GM23338 (cell line): ENCODE data around the gene CSF2RB.
A peak's percentile ranks its signal among the peaks of the same experiment; 100 is the strongest.

Source experiments
- CREB1 ChIP-seq: fragments of 250-450 bp; sonication (Bioruptor Pico); IDR thresholded peaks from 2 replicates; pipeline ENCODE4 v1.5.0; 2020; ENCODE audit warnings: low read depth, mild to moderate bottlenecking, moderate library complexity
- ETS1 ChIP-seq: IDR thresholded peaks from 2 replicates; pipeline ENCODE4 v1.6.1; 2016; ENCODE audit warnings: antibody characterized with exemption
- EZH2 ChIP-seq: fragments of 200-600 bp; sonication (generic); IDR thresholded peaks from one replicate; pipeline ENCODE4 v1.8.0; 2017; ENCODE audit warnings: antibody characterized with exemption, mild to moderate bottlenecking, low read depth; ENCODE audit not compliant: unreplicated experiment
- EZH2phosphoT487 ChIP-seq: fragments of 200-600 bp; sonication (generic); IDR thresholded peaks from one replicate; pipeline ENCODE4 v1.8.1; 2018; ENCODE audit warnings: antibody characterized with exemption; ENCODE audit not compliant: unreplicated experiment
- JUNB ChIP-seq: IDR thresholded peaks from one replicate; pipeline ENCODE4 v1.6.1; 2016; ENCODE audit warnings: antibody characterized with exemption; ENCODE audit not compliant: unreplicated experiment
- NANOG ChIP-seq: IDR thresholded peaks from 2 replicates; pipeline ENCODE4 v1.6.1; 2016; ENCODE audit warnings: antibody characterized with exemption, borderline replicate concordance
- POLR2AphosphoS5 ChIP-seq: IDR thresholded peaks from 2 replicates; pipeline ENCODE4 v1.6.1; 2016; ENCODE audit warnings: antibody characterized with exemption, low read depth
- STAT1 ChIP-seq: IDR thresholded peaks from one replicate; pipeline ENCODE4 v1.6.1; 2016; ENCODE audit warnings: antibody characterized with exemption; ENCODE audit not compliant: unreplicated experiment
- ZNF114 ChIP-seq: fragments of 250-450 bp; sonication (Bioruptor Pico); IDR thresholded peaks from 2 replicates; pipeline ENCODE4 v1.5.0; 2020; ENCODE audit warnings: mild to moderate bottlenecking, moderate library complexity
- ZNF331 ChIP-seq: fragments of 250-450 bp; sonication (Bioruptor Pico); IDR thresholded peaks from 2 replicates; pipeline ENCODE4 v1.5.0; 2020; ENCODE audit warnings: low read depth, mild to moderate bottlenecking, moderate library complexity
- TF ChIP-seq, protein P1 (sequence below), 2 experiments: fragments of 200-600 bp in 1 of 2; sonication (generic) in 1 of 2; conservative IDR thresholded peaks; 2 replicates each; pipeline versions ENCODE4 v1.5.1 to v1.6.1; 2016 to 2017; ENCODE audit warnings: antibody characterized with exemption in 2 of 2, low read depth in 2 of 2, mild to moderate bottlenecking in 2 of 2, moderate library complexity in 1 of 2
- TF ChIP-seq, protein P2 (sequence below): IDR thresholded peaks from one replicate; pipeline ENCODE4 v1.6.1; 2018; ENCODE audit warnings: antibody characterized with exemption; ENCODE audit not compliant: unreplicated experiment

DNA sequence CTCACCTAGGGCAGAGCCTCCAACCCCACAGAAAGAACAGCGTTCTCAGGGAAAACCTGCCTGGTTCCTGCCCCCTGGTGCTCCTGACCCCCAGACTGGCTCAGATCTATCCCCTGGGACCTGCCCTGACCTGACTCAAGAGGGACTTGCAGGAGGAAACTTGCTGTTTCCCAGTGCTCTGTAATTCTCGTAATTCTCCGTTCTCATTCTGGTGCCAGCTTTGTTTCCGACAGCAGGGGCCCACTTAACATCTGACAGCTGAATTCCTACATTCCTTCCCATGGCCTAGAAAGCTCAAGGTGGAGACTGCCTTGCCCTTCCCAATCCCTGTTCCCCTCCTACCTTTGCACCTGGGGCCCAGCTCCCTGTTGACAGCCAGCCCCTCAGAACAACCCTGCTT lies 12.5 kb upstream of the CSF2RB start:
- TF ChIP-seq, protein P1, sequence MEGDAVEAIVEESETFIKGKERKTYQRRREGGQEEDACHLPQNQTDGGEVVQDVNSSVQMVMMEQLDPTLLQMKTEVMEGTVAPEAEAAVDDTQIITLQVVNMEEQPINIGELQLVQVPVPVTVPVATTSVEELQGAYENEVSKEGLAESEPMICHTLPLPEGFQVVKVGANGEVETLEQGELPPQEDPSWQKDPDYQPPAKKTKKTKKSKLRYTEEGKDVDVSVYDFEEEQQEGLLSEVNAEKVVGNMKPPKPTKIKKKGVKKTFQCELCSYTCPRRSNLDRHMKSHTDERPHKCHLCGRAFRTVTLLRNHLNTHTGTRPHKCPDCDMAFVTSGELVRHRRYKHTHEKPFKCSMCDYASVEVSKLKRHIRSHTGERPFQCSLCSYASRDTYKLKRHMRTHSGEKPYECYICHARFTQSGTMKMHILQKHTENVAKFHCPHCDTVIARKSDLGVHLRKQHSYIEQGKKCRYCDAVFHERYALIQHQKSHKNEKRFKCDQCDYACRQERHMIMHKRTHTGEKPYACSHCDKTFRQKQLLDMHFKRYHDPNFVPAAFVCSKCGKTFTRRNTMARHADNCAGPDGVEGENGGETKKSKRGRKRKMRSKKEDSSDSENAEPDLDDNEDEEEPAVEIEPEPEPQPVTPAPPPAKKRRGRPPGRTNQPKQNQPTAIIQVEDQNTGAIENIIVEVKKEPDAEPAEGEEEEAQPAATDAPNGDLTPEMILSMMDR (conservative IDR thresholded peaks at IDR 0.05; ENCODE audit: low read depth in 2 of 2) = no peak
- TF ChIP-seq EZH2phosphoT487 (no peak), POLR2AphosphoS5 (no peak), EZH2 (no peak), CREB1 (CRISPR knock-in tag) (no peak), STAT1 (no peak), ETS1 (no peak), JUNB (no peak), NANOG (peak; percentile 49; the same call in 1 of the 2 replicates), ZNF114 (CRISPR knock-in tag) (no peak), ZNF331 (CRISPR knock-in tag) (no peak)
- TF ChIP-seq, protein P2, sequence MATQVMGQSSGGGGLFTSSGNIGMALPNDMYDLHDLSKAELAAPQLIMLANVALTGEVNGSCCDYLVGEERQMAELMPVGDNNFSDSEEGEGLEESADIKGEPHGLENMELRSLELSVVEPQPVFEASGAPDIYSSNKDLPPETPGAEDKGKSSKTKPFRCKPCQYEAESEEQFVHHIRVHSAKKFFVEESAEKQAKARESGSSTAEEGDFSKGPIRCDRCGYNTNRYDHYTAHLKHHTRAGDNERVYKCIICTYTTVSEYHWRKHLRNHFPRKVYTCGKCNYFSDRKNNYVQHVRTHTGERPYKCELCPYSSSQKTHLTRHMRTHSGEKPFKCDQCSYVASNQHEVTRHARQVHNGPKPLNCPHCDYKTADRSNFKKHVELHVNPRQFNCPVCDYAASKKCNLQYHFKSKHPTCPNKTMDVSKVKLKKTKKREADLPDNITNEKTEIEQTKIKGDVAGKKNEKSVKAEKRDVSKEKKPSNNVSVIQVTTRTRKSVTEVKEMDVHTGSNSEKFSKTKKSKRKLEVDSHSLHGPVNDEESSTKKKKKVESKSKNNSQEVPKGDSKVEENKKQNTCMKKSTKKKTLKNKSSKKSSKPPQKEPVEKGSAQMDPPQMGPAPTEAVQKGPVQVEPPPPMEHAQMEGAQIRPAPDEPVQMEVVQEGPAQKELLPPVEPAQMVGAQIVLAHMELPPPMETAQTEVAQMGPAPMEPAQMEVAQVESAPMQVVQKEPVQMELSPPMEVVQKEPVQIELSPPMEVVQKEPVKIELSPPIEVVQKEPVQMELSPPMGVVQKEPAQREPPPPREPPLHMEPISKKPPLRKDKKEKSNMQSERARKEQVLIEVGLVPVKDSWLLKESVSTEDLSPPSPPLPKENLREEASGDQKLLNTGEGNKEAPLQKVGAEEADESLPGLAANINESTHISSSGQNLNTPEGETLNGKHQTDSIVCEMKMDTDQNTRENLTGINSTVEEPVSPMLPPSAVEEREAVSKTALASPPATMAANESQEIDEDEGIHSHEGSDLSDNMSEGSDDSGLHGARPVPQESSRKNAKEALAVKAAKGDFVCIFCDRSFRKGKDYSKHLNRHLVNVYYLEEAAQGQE = no peak
